ENCODE measurements around the gene FAM174A. TPM values are rescaled to one million over a fixed set of nuclear protein-coding genes. Genes with fewer than 3 reads are reported as not detected.
"Not testable (repeated sequence)": the region's sequence is repeated elsewhere in the genome, so short reads cannot be mapped to it uniquely, and the experiment has no call there.

FAM174A gene
- total RNA-seq, 1 donor from 2014 or later = 53.2 TPM

DNA sequence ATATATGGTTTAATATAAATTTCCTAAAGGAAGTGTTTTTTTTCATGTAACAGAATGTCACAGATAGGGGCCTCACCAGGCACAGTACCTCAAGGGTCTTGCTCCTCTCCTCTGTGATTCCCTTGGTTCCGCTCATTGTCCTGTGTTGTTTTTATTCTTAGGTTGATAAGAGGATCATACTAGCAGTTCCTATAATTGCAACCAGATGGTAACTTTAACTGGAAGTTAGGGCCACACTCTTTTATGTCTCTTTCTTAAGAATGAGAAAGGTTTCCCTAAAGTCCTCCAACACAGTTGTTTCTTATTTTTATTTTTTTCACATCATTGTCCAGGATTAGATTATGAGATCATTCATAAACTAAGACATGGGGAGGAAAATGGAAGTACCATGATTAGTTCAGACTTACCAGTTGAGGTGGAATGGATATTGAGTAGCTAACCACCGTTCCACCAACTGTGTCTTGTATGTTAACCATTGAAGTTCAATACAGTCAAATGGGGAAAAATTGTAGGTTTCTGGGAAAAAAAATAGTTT is 41.1 kb downstream of the FAM174A start:
- DNase-seq = no peak

- DNase-seq = no peak
Observed at GRCh38 chr5:100577506-100577905, 42.3 kb downstream of the FAM174A start.

- no peak for DNase-seq
Observed at GRCh38 chr5:100584069-100584468, 48.9 kb downstream of the FAM174A start.

GRCh38 chr5:100584889-100585288 is 49.7 kb downstream of the FAM174A start:
- DNase-seq = no peak

- DNase-seq = no peak
Observed at GRCh38 chr5:100590867-100591266, 55.7 kb downstream of the FAM174A start.

GRCh38 chr5:100595152-100595811 is 60.1 kb downstream of the FAM174A start:
- peak; percentile 83 for DNase-seq

DNA sequence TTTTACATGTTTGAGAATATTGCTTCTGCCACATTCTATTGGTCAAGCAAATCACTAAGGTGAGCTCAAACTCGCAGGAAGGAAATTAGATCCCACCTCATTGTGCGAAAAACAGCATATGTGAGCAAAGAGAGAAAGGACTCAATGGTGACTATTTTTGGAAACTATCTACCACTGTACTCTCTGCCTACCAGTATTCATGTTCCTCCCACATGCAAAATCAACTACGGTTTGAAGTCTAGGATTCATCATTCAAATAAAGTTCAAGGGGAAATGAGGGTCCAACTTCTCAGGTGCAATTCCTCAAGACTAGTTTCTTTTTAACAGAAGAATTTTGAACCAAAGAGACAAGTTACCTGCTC is 60.6 kb downstream of the FAM174A start:
- DNase-seq = no peak

DNA sequence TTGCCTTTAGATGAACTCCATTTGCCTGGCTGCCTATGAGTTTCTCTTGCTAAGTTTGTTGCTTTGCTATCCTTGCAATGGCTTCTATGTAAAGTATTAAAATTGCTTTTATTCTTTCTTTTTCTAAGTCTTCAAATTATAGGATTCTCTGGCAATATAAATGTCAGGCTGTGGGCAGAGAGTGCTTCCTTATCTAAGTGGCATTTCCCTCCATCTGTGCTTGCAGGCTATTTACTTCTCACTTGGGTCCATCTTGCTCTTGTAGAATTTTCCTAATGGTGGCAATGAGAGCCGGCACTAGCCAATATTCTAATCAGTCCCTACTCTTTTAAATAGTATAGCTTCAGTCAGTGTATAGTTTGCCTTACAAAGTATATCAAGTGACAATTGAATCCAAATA is 63.3 kb downstream of the FAM174A start:
- no peak for DNase-seq

DNA sequence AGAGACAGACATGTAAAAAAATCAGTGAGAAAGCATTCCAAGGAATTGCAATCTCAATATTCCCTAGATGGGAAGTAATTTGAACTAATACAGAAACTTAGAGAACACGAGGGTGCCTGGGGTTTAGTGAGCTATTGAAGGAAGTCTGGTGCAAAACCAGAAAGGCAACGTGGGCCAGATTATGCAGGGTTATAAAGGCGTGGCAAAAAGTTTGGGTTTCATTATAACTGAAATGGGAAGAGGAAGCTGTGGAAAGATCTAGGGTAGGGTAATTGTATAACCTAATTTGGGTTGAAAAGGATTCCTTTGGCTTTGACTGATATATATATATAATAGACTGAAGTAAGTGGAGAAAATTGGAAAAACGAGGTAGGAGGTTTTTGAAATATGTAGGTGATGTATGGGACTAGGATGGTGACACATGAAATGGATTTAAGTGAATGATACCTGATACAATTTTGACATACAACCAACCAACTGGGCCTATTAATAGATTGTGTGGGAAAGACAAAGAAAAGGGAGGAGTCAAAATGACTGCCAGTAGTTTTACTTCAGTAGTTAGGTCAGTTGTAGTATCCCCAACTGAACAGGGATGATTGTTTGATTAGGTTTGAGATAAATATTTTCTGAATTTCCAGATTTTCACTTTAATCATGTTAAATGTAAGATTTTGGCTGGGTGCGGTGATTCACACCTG is 65.3 kb downstream of the FAM174A start:
- DNase-seq = no peak

- DNase-seq = no peak
Observed at GRCh38 chr5:100603141-100603540, 68.0 kb downstream of the FAM174A start.

DNA sequence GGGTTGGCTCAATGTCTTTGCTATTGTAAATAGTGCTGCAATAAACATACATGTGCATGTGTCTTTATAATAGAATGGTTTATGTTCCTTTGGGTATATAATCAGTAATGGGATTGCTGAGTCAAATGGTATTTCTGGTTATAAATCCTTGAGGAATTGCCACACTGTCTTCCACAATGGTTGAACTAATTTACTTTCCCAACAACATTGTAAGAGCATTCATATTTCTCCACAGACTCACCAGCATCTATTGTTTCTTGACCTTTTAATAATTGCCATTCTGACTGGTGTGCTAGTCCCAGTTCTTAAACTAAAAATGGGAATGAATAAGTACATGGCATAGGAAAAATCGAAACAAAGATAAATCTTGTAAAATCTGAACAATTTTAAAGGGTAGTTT is 68.8 kb downstream of the FAM174A start:
- not testable (repeated sequence) for DNase-seq

GRCh38 chr5:100609594-100609993 is 74.4 kb downstream of the FAM174A start:
- DNase-seq = no peak

- DNase-seq = no peak
Observed at GRCh38 chr5:100614308-100614707, 79.1 kb downstream of the FAM174A start.

- no peak for DNase-seq
Observed at GRCh38 chr5:100615362-100615761, 80.2 kb downstream of the FAM174A start.

- no peak for DNase-seq
Observed at GRCh38 chr5:100616291-100616690, 81.1 kb downstream of the FAM174A start.

DNA sequence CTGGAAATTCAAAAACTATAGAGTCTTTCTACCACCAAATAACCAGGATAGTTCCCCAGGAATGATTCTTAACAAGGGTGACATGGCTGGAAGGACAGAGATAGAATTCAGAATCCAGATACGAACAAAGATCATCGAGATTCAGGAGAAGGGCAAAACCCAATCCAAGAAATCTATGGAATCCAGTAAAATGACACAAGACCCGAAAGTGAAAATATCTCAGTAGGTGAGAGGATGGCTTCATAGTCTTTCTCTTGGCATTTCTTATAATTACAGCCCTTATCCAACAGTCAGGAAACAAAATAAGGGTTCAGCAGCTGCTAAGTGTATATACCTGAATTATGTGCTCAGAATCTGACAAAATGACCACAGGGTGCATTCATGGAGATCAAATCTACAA is 81.8 kb downstream of the FAM174A start:
- no peak for DNase-seq

DNA sequence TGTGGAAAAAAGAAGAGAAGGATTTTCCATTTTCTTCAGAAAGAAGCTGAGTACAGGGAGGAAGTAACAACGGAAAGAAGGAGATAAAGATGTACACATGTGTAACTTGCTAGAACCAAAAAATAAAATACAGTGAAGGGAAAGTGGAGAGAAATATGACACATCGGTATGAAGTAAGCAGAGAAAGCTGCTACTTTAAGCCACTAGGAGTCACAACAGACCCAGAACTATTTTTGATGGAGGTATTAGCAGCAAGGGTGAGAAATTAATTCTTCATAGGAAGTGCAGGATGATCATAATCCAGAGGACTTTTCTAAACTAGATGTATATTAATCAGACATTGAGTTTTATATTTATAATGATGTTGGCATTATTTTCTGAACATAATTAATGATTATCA is 88.5 kb downstream of the FAM174A start:
- peak; percentile 44 for DNase-seq

DNA sequence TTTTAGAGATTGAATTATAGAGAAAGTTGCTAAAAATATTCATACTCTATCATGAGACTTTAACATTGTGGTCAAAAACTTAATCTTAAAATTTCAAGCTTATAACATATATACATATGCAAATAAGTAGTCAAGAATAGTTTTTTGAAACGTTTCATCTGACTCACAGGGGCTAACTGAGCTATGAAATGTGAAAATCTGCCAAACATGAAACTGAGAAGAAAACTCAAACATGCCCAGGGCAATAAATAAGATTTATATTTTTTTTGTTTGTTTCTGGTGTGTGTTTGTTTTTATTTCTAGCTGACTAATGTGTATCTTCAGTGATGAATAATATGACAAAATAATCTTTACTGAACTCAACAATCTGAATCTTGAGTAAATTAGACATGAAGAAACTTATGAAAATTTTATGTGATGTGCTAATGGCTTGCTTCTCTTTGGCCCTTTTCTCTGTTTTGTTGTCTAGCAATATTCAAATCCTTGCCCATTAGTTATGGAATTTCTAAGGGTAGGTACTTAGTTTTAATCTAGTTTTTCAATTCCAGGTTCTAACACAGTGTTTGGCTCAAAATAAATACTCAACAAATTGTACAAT is 99.9 kb downstream of the FAM174A start:
- DNase-seq = no peak

All from tongue (tissue), 2 donors.